GM12878 (cell line): ENCODE results near the gene ZNF92. TPM values are rescaled to one million over a fixed set of nuclear protein-coding genes. Genes with fewer than 3 reads are reported as not detected.

ENCODE experiments used
- CREB1 ChIP-seq: IDR thresholded peaks from 2 replicates; pipeline ENCODE4 v1.6.1; 2012; ENCODE audit warnings: low read depth, mild to moderate bottlenecking, inconsistent platforms
- EP300 ChIP-seq, 2 experiments: fragments of 150-350 bp in 1 of 2; IDR thresholded peaks; 2 replicates each; pipeline ENCODE4 v1.6.1; 2011 to 2012; ENCODE audit warnings: low read depth in 2 of 2, low read length in 2 of 2, borderline replicate concordance in 1 of 2, improper control_type of control experiment in 1 of 2, inconsistent platforms in 1 of 2; ENCODE audit not compliant: control insufficient read depth in 1 of 2
- MTA2 ChIP-seq: fragments of 450-650 bp; IDR thresholded peaks from 2 replicates; pipeline ENCODE4 v1.6.1; 2016; ENCODE audit warnings: low read depth, mild to moderate bottlenecking, moderate library complexity
- NFYB ChIP-seq: IDR thresholded peaks from 2 replicates; pipeline ENCODE4 v1.6.1; 2011; ENCODE audit warnings: low read depth, mild to moderate bottlenecking, low read length, improper control_type of control experiment, moderate library complexity; ENCODE audit not compliant: insufficient read depth
- POLR2AphosphoS2 ChIP-seq: IDR thresholded peaks from 2 replicates; pipeline ENCODE4 v1.6.1; 2011; ENCODE audit warnings: low read depth, mild to moderate bottlenecking, low read length, improper control_type of control experiment, moderate library complexity
- SIN3A ChIP-seq: IDR thresholded peaks from 2 replicates; pipeline ENCODE4 v1.6.1; 2012; ENCODE audit warnings: low read depth, low read length, improper control_type of control experiment
- SMARCA5 ChIP-seq: fragments of 450-650 bp; IDR thresholded peaks from 2 replicates; pipeline ENCODE4 v1.6.1; 2017; ENCODE audit warnings: mild to moderate bottlenecking
- WRNIP1 ChIP-seq: IDR thresholded peaks from 2 replicates; pipeline ENCODE4 v1.6.1; 2011; ENCODE audit warnings: low read depth, low read length, improper control_type of control experiment, borderline replicate concordance
- ZBED1 ChIP-seq: IDR thresholded peaks from 2 replicates; pipeline ENCODE4 v1.6.1; 2016; ENCODE audit warnings: borderline replicate concordance
- ZSCAN29 ChIP-seq: fragments of 450-650 bp; IDR thresholded peaks from 2 replicates; pipeline ENCODE4 v1.6.1; 2017; ENCODE audit warnings: mild to moderate bottlenecking, moderate library complexity
- polyA plus RNA-seq, 11 experiments: library from polyadenylated mRNA; depleted of rRNA in 4 of 11; unstranded in 6 of 11; stranded (reverse) in 5 of 11; fragments of >200 nt; fragmentation: Nextera tagmentation in 4 of 11; fragmentation: Illumina TruSeq in 1 of 11; extraction: Ambion mirVana in 4 of 11; extraction: Trizol in 1 of 11; gene quantifications; 1 replicate in 1 of 11; 2 replicates in 10 of 11; pipeline versions ENCODE4 v1.2.1 to v1.2.3, GENCODE V29; 2011 to 2016; ENCODE audit warnings: inconsistent platforms in 2 of 11, missing spikeins in 2 of 11, low read depth in 1 of 11
- total RNA-seq, 4 experiments: library from RNA; depleted of rRNA in 3 of 4; stranded (reverse); fragments of >200 nt in 3 of 4; fragmentation: Illumina TruSeq in 1 of 4; extraction: Trizol in 1 of 4; gene quantifications; 2 replicates each; pipeline versions ENCODE4 v1.2.1 to v1.2.3, GENCODE V29; 2013 to 2021
- TF ChIP-seq, protein P1 (sequence below): fragments of 450-650 bp; IDR thresholded peaks from 2 replicates; pipeline ENCODE4 v1.6.1; 2017; ENCODE audit warnings: mild to moderate bottlenecking, moderate library complexity
- TF ChIP-seq, protein P2 (sequence below): fragments of 450-650 bp; IDR thresholded peaks from 2 replicates; pipeline ENCODE4 v1.6.1; 2016; ENCODE audit warnings: mild to moderate bottlenecking, moderate library complexity, borderline replicate concordance
- TF ChIP-seq, protein P3 (sequence below): IDR thresholded peaks from 2 replicates; pipeline ENCODE4 v1.6.1; 2012; ENCODE audit warnings: improper control_type of control experiment, low read depth, low read length; ENCODE audit not compliant: insufficient replicate concordance

Gene ZNF92
- total and polyA plus RNA-seq, 10 of the 15 experiments (the other 5 are each of a cell fraction or from before 2014, with no cell fraction given) = 6.7 to 27.6 (median 14.3) TPM

DNA sequence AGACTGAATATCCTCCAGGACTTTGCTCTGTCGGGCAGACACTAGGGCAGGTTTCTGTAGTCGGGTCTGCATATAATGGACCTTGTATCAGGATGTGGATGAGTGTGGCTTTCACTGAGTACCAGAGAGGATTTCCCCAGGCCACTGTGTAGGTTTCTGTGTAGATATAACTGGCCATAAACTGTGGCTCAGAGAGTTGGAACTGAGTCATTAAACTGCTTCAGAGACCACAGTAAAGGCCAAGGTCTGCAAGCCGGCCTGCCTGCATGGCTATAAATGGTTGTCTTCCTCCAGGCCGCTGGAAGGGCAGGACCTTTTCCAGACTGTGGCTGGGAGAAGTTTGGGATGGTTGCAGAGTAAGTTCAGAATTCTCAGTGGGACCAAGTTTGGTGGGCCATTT lies 16.9 kb downstream of the ZNF92 start (continued):
- peak in 1 of 2 experiments; percentile 67; a peak in 1 of 4 replicates for TF ChIP-seq EP300 (IDR thresholded peaks at IDR 0.05; ENCODE audit: borderline replicate concordance in 1 of 2, control insufficient read depth in 1 of 2, low read depth in 2 of 2, low read length in 2 of 2)
- TF ChIP-seq ZSCAN29 = no peak
- TF ChIP-seq, protein P1, sequence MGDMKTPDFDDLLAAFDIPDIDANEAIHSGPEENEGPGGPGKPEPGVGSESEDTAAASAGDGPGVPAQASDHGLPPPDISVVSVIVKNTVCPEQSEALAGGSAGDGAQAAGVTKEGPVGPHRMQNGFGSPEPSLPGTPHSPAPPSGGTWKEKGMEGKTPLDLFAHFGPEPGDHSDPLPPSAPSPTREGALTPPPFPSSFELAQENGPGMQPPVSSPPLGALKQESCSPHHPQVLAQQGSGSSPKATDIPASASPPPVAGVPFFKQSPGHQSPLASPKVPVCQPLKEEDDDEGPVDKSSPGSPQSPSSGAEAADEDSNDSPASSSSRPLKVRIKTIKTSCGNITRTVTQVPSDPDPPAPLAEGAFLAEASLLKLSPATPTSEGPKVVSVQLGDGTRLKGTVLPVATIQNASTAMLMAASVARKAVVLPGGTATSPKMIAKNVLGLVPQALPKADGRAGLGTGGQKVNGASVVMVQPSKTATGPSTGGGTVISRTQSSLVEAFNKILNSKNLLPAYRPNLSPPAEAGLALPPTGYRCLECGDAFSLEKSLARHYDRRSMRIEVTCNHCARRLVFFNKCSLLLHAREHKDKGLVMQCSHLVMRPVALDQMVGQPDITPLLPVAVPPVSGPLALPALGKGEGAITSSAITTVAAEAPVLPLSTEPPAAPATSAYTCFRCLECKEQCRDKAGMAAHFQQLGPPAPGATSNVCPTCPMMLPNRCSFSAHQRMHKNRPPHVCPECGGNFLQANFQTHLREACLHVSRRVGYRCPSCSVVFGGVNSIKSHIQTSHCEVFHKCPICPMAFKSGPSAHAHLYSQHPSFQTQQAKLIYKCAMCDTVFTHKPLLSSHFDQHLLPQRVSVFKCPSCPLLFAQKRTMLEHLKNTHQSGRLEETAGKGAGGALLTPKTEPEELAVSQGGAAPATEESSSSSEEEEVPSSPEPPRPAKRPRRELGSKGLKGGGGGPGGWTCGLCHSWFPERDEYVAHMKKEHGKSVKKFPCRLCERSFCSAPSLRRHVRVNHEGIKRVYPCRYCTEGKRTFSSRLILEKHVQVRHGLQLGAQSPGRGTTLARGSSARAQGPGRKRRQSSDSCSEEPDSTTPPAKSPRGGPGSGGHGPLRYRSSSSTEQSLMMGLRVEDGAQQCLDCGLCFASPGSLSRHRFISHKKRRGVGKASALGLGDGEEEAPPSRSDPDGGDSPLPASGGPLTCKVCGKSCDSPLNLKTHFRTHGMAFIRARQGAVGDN = peak; percentile 32; the same call in 1 of the 2 replicates
- no peak for TF ChIP-seq SMARCA5
- peak; percentile 72 for TF ChIP-seq MTA2
- no peak for TF ChIP-seq SIN3A
- TF ChIP-seq, protein P2, sequence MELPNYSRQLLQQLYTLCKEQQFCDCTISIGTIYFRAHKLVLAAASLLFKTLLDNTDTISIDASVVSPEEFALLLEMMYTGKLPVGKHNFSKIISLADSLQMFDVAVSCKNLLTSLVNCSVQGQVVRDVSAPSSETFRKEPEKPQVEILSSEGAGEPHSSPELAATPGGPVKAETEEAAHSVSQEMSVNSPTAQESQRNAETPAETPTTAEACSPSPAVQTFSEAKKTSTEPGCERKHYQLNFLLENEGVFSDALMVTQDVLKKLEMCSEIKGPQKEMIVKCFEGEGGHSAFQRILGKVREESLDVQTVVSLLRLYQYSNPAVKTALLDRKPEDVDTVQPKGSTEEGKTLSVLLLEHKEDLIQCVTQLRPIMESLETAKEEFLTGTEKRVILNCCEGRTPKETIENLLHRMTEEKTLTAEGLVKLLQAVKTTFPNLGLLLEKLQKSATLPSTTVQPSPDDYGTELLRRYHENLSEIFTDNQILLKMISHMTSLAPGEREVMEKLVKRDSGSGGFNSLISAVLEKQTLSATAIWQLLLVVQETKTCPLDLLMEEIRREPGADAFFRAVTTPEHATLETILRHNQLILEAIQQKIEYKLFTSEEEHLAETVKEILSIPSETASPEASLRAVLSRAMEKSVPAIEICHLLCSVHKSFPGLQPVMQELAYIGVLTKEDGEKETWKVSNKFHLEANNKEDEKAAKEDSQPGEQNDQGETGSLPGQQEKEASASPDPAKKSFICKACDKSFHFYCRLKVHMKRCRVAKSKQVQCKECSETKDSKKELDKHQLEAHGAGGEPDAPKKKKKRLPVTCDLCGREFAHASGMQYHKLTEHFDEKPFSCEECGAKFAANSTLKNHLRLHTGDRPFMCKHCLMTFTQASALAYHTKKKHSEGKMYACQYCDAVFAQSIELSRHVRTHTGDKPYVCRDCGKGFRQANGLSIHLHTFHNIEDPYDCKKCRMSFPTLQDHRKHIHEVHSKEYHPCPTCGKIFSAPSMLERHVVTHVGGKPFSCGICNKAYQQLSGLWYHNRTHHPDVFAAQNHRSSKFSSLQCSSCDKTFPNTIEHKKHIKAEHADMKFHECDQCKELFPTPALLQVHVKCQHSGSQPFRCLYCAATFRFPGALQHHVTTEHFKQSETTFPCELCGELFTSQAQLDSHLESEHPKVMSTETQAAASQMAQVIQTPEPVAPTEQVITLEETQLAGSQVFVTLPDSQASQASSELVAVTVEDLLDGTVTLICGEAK = no peak
- no peak for TF ChIP-seq CREB1
- TF ChIP-seq NFYB = no peak
- TF ChIP-seq POLR2AphosphoS2 = no peak
- TF ChIP-seq, protein P3, sequence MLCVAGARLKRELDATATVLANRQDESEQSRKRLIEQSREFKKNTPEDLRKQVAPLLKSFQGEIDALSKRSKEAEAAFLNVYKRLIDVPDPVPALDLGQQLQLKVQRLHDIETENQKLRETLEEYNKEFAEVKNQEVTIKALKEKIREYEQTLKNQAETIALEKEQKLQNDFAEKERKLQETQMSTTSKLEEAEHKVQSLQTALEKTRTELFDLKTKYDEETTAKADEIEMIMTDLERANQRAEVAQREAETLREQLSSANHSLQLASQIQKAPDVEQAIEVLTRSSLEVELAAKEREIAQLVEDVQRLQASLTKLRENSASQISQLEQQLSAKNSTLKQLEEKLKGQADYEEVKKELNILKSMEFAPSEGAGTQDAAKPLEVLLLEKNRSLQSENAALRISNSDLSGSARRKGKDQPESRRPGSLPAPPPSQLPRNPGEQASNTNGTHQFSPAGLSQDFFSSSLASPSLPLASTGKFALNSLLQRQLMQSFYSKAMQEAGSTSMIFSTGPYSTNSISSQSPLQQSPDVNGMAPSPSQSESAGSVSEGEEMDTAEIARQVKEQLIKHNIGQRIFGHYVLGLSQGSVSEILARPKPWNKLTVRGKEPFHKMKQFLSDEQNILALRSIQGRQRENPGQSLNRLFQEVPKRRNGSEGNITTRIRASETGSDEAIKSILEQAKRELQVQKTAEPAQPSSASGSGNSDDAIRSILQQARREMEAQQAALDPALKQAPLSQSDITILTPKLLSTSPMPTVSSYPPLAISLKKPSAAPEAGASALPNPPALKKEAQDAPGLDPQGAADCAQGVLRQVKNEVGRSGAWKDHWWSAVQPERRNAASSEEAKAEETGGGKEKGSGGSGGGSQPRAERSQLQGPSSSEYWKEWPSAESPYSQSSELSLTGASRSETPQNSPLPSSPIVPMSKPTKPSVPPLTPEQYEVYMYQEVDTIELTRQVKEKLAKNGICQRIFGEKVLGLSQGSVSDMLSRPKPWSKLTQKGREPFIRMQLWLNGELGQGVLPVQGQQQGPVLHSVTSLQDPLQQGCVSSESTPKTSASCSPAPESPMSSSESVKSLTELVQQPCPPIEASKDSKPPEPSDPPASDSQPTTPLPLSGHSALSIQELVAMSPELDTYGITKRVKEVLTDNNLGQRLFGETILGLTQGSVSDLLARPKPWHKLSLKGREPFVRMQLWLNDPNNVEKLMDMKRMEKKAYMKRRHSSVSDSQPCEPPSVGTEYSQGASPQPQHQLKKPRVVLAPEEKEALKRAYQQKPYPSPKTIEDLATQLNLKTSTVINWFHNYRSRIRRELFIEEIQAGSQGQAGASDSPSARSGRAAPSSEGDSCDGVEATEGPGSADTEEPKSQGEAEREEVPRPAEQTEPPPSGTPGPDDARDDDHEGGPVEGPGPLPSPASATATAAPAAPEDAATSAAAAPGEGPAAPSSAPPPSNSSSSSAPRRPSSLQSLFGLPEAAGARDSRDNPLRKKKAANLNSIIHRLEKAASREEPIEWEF = no peak
- TF ChIP-seq ZBED1 = no peak
- TF ChIP-seq WRNIP1 = no peak
